HUES6 (cell line): ENCODE results near the gene PREPL.

Experiments used
- H3K27ac ChIP-seq: 2 replicates; pipeline ENCODE4 v1.7.0; 2013; ENCODE audit warnings: low read depth, mild to moderate bottlenecking, low read length, inconsistent platforms
- H3K27me3 ChIP-seq: 2 replicates; pipeline ENCODE4 v1.6.1; 2013; ENCODE audit warnings: low read length; ENCODE audit not compliant: control insufficient read depth, insufficient read depth
- H3K36me3 ChIP-seq: 2 replicates; pipeline ENCODE4 v1.6.1; 2013; ENCODE audit warnings: low read length; ENCODE audit not compliant: control insufficient read depth, insufficient read depth
- H3K4me1 ChIP-seq: 2 replicates; pipeline ENCODE4 v1.6.1; 2013; ENCODE audit warnings: low read length; ENCODE audit not compliant: control insufficient read depth, insufficient read depth
- H3K4me3 ChIP-seq: 2 replicates; pipeline ENCODE4 v1.5.1; 2013; ENCODE audit warnings: low read depth, low read length
- H3K9ac ChIP-seq: one replicate; pipeline ENCODE4 v1.6.1; 2013; ENCODE audit warnings: mild to moderate bottlenecking, low read length
- H3K9me3 ChIP-seq: 2 replicates; pipeline ENCODE4 v1.6.1; 2013; ENCODE audit warnings: low read depth, low read length; ENCODE audit not compliant: control insufficient read depth, insufficient read depth

Gene PREPL

GRCh38 chr2:44275927-44276303, 85.4 kb downstream of the PREPL start:
- no peaks in the 10 kb centered on the region for H3K36me3 ChIP-seq
- H3K27ac ChIP-seq: no peak overlapping the region
- H3K9ac ChIP-seq: no peak overlapping the region
- no peaks in the 10 kb centered on the region for H3K27me3 ChIP-seq
- H3K4me1 ChIP-seq: no peaks in the 10 kb centered on the region
- no peaks in the 10 kb centered on the region for H3K9me3 ChIP-seq
- H3K4me3 ChIP-seq: no peak overlapping the region

- no peak overlapping the region for H3K27ac ChIP-seq
- H3K4me3 ChIP-seq: no peak overlapping the region
- H3K27me3 ChIP-seq: no peaks in the 10 kb centered on the region
- no peaks in the 10 kb centered on the region for H3K9me3 ChIP-seq
- no peaks in the 10 kb centered on the region for H3K36me3 ChIP-seq
- no peak overlapping the region for H3K9ac ChIP-seq
- H3K4me1 ChIP-seq: 0 out of 2 replicates have a peak, but pooled peaks cover under 1% of the 10 kb centered on the region
Observed at GRCh38 chr2:44273596-44273995, 87.7 kb downstream of the PREPL start.

- no peak overlapping the region for H3K27ac ChIP-seq
- H3K4me1 ChIP-seq: peaks cover 5% of the 10 kb centered on the region
- no peaks in the 10 kb centered on the region for H3K36me3 ChIP-seq
- no peaks in the 10 kb centered on the region for H3K9me3 ChIP-seq
- no peak overlapping the region for H3K9ac ChIP-seq
- H3K4me3 ChIP-seq: no peak overlapping the region
- no peaks in the 10 kb centered on the region for H3K27me3 ChIP-seq
Observed at GRCh38 chr2:44273076-44273475, 88.2 kb downstream of the PREPL start.

- Histone ChIP-seq H3K27ac (no peak overlapping the region), H3K9me3 (no peaks in the 10 kb centered on the region), H3K36me3 (no peaks in the 10 kb centered on the region), H3K4me1 (peaks cover 9% of the 10 kb centered on the region), H3K27me3 (no peaks in the 10 kb centered on the region), H3K9ac (no peak overlapping the region), H3K4me3 (no peak overlapping the region)
Observed at GRCh38 chr2:44271296-44271695, 90.0 kb downstream of the PREPL start.

GRCh38 chr2:44269831-44270230, 91.5 kb downstream of the PREPL start:
- Histone ChIP-seq H3K27ac (no peak overlapping the region), H3K9ac (no peak overlapping the region), H3K4me1 (peaks cover 9% of the 10 kb centered on the region), H3K27me3 (no peaks in the 10 kb centered on the region), H3K4me3 (no peak overlapping the region), H3K36me3 (no peaks in the 10 kb centered on the region), H3K9me3 (no peaks in the 10 kb centered on the region)

- no peak overlapping the region for H3K4me3 ChIP-seq
- no peak overlapping the region for H3K27ac ChIP-seq
- no peaks in the 10 kb centered on the region for H3K36me3 ChIP-seq
- no peaks in the 10 kb centered on the region for H3K9me3 ChIP-seq
- H3K9ac ChIP-seq: no peak overlapping the region
- H3K4me1 ChIP-seq: peaks cover 9% of the 10 kb centered on the region
- no peaks in the 10 kb centered on the region for H3K27me3 ChIP-seq
Observed at GRCh38 chr2:44267796-44268648, 93.3 kb downstream of the PREPL start.
